Measurements from ENCODE around the gene TRAF7.
A peak's percentile ranks its signal among the peaks of the same experiment; 100 is the strongest.

Gene TRAF7

DNA sequence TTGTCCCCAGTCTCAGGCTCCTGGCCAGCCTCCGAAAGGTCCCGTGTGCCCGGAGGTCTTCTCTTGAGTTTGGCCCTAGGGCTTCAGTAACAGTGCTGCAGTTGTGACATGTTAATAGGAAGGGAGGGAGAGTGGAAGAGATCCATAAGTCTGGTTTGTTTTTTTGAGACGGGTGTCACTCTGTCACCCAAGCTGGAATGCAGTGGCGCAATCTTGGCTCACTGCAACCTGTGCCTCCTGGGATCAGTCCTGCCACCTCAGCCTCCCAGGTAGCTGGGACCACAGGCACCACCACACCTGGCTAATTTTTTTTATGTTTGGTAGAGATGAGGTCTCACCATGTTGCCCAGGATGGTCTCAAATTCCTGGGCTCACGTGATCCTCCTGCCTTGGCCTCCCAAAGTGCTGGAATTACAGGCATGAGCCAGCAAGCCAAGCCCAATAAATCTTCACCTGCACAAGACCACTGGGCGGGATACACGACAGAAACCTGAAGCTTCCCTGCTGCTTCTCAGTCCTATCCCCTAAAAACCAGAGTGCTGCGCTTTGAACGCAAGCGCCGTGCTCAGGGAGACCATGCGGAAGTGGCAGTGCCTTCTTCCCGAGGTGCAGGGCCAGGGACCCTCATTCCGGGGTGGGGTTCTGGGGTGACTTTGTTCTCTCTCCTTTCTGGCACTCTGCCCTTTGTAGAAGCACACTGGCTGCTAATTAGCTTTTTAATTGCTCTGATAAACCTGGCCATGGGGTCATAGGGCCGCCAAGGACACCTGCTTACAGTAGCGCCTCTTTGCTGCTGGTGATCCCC is 10.9 kb downstream of the TRAF7 start:
- no peak for DNase-seq

- no peak for DNase-seq
Observed at GRCh38 chr16:2167068-2167638, 11.6 kb downstream of the TRAF7 start.

GRCh38 chr16:2170080-2170479 is 14.5 kb downstream of the TRAF7 start:
- DNase-seq, result no peak

DNA sequence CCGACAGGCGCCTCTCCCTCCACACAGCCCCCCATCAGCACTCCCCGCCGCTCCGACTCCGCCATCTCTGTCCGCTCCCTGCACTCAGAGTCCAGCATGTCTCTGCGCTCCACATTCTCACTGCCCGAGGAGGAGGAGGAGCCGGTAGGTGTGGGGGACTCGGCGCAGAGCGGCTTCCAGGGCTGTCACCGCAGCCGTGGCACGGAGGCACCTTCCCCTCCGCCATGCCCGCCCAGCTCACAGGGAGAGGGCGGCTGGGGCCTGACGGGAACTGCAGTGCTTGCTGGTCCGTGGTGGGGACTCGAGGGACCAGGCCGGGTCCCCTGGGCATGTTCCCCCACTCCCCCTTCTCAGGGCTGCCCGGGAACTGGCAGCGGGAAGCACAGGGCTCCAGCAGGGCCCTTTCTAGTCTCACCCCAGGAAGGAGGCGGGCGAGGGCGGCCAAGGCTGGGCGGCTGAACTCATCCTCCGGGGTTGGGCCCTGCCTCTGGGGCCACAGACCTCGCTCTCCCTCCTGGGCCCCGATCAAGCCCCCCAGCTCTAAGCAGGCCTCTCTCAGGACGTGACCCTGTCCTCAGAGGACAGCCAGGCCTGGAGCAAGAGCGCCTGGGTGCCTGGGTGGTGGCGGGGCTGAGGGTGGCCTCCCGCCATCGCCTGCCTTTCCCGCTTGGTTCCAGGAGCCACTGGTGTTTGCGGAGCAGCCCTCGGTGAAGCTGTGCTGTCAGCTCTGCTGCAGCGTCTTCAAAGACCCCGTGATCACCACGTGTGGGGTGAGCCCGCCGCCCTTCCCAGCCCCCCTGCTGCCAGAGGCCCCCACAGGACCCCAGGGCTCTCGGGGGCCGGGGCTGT is 15.2 kb downstream of the TRAF7 start:
- no peak for DNase-seq

DNA sequence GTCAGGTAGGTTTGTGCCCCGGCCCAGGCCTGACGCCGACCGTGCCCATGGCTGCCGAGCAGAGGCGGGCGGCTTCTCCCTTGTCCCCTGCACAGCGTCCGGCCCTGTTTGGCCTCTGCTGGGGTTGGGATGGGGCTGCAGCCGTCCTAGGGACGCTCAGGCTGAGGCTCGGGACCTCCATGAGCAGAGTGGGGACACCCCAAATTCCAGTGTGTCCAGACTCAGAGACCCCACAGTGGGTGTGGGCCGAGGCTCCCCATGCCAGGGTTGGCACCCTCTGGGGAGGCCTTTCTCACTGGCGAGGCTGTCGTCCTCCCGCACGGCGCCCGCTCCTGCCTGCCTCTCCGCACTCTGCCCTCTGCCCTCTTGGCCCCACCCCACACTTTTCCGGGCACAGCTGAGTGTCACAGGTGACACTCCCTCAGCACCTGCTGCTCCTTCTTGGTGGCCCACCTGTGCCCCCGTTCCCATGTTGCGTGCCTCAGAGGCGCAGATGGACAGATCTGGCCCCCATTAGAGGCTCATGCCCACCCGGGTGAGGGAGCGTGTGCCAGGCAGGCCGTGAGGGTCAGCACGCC is 16.1 kb downstream of the TRAF7 start:
- no peak for DNase-seq

DNA sequence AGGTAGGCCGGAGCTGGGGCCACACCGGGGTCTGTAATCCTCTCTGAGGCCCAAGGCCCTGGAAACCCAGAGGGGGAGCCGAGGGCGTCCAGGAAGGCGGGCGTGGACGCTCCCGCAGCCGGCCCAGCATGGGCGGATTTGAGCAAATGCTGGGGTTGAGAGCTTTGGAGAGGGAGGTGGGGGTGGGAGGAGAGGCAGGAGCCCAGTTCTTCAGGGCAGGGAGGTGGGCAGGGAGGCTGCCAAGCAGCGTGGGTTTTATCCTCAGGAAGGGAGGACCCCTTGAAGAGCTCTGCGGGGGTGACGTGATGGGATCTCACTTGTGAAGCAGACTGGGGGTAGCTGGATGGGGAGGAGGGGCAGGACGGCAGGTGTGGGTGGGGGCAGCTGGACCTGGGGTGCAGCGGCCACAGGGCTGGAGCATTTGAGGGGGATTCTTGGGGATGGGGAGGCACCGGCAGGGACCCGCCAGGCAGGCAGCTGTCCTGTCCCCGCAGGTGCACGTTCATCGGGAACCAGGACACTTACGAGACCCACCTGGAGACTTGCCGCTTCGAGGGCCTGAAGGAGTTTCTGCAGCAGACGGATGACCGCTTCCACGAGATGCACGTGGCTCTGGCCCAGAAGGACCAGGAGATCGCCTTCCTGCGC is 17.2 kb downstream of the TRAF7 start:
- DNase-seq, result no peak

- no peak for DNase-seq
Observed at GRCh38 chr16:2173366-2173765, 17.8 kb downstream of the TRAF7 start.

DNA sequence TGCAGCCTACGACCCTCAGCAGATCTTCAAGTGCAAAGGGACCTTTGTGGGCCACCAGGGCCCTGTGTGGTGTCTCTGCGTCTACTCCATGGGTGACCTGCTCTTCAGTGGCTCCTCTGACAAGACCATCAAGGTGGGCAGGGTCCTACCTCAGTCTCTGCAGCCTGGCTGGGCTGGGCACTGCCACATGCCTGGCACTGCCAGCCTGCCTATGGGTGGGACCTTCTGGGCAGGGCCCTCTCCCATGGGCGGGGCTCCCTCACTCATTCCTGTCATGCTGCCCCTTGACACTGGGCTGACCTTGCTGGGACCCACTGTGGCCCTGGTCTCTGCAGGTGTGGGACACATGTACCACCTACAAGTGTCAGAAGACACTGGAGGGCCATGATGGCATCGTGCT is 18.3 kb downstream of the TRAF7 start:
- no peak for DNase-seq

- DNase-seq, result no peak
Observed at GRCh38 chr16:2174396-2175131, 19.0 kb downstream of the TRAF7 start.

DNA sequence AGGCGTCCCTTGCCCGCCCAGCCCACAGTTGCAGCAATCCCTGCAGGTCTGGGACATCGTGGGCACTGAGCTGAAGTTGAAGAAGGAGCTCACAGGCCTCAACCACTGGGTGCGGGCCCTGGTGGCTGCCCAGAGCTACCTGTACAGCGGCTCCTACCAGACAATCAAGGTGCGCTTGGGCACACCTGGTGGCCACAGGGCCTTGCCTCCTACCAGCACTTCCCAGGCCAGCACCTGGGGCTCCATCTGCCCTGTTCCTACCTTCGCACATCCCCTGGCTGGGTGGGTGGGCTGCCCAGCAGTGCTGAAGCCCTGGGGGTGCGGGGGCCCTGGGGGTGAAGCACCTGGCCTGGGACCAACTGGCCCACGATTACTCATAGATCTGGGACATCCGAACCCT is 19.9 kb downstream of the TRAF7 start:
- no peak for DNase-seq

DNA sequence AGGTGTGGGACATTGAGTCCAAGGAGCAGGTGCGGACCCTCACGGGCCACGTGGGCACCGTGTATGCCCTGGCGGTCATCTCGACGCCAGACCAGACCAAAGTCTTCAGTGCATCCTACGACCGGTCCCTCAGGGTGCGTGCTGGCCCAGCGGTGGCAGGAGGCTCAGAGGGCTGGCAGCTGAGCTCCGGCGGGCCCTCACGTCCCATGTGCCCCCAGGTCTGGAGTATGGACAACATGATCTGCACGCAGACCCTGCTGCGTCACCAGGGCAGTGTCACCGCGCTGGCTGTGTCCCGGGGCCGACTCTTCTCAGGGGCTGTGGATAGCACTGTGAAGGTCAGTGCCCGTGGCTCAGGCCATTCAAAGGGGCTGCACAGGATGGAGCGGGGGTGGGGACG is 20.5 kb downstream of the TRAF7 start:
- no peak for DNase-seq

- no peak for DNase-seq
Observed at GRCh38 chr16:2177101-2177500, 21.5 kb downstream of the TRAF7 start.

- no peak for DNase-seq
Observed at GRCh38 chr16:2177561-2177960, 22.0 kb downstream of the TRAF7 start.

GRCh38 chr16:2178321-2179106 is 22.9 kb downstream of the TRAF7 start:
- peak; percentile 52 for DNase-seq

GRCh38 chr16:2179107-2179501 is 23.5 kb downstream of the TRAF7 start:
- DNase-seq, result no peak

GRCh38 chr16:2179576-2179975 is 24.0 kb downstream of the TRAF7 start:
- no peak for DNase-seq

- DNase-seq, result no peak
Observed at GRCh38 chr16:2180461-2180860, 24.9 kb downstream of the TRAF7 start.

DNA sequence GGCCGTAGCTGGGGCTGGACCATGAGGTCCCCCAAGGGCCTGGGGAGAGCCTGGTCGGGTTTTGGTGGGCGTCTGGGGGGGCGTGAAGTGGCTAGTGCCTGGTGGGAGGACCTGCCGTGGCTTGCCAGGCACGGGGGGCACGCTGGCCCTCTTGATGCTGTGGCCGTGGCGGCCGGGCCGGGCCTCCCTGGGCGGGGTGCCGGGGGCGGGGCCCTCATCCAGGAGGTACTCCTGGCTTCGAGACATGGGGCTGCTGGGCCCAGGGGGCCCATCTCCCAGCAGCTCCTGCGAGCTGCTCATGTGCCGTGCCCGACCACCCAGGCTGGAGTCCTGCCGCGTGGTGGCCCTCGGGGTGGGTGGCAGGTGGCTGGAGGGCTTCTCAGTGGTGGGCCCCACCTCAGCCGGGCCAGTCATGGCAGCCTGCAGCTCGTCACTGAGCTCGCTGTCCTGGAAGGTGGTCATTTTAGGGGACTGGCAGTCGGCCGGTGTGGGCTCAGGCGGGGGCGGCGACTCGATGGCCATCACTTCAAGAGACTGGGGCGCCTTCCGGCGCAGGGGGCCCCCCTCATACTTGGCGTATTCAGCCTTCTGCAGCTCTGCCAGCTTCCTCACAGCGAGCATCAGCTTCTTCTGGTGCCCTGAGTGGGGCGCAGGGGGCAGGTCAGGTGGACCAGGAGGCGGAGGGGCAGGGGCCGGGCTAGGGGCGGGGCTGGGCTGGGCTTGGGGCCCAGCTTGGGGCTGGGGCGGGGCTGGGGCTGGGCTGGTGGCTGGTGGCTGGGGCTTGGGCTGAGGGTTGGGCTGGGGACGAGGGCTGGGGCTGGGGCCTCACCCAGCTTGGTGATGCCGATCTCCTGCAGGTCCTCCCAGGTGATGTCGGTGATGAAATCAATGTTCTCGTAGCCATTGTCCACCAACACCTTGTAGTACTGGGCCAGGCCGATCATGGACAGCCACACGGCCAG is 25.7 kb downstream of the TRAF7 start:
- no peak for DNase-seq

DNA sequence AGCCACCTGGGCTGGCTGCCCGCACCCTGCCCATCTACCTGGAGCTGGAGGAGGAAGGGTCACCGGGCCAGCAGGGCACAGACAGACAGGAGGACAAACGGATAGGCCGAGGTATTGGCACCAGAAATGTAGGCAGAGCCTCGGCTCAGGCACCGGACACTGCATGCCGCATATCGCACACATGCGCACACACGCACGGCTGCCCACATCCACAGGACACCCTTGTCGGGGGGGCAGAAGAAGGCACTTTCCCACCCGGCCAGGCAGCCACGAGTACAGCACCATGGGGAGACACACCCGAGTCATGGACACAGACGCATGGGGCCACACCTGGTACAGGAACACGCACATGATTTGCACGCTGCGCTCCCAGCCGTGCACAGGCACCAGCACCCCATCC is 26.4 kb downstream of the TRAF7 start:
- no peak for DNase-seq

GRCh38 chr16:2183671-2184070 is 28.1 kb downstream of the TRAF7 start:
- no peak for DNase-seq

Data from CD4-positive, alpha-beta T cell treated with Interleukin-12 subunit alpha and Interleukin-12 subunit beta, for 1 hour (primary cell).